T-cell (primary cell): ENCODE results near the gene RFPL1. TPM values are rescaled to one million over a fixed set of nuclear protein-coding genes. Genes with fewer than 3 reads are reported as not detected.
"Not testable (repeated sequence)": the region's sequence is repeated elsewhere in the genome, so short reads cannot be mapped to it uniquely, and the experiment has no call there.

Source experiments
- ATAC-seq, 4 experiments: fragments of 200-7000 bp in 3 of 4; fragments of 150-1000 bp in 1 of 4; cut with Tn5 transposase; replicated peaks in 1 of 4; 1 replicate in 3 of 4; 2 replicates in 1 of 4; pipeline ENCODE4 v1.10.0; 2021; ENCODE audit warnings: moderate library complexity in 3 of 4, mild to moderate bottlenecking in 2 of 4, moderate number of reproducible peaks in 1 of 4
- CTCF ChIA-PET, 2 donors: fragments of 300-600 bp; sonication (Branson Sonifier 250); formaldehyde crosslinking; loops; one replicate each; lab custom pipeline; 2022; ENCODE audit warnings: antibody characterized with exemption in 2 of 2; lab: Charles Lee
- POLR2A ChIA-PET, 2 donors: fragments of 300-600 bp; sonication (Branson Sonifier 250); formaldehyde crosslinking; loops; one replicate each; lab custom pipeline; 2022; ENCODE audit warnings: antibody characterized with exemption in 2 of 2; lab: Charles Lee
- DNase-seq, 35 experiments: peaks; one replicate each; pipeline versions ENCODE4 v3.0.0 to v3.0.0-alpha.2; 2013 to 2023
- H3K27ac ChIP-seq: one replicate; pipeline ENCODE4 v1.5.1; 2013; ENCODE audit warnings: low read length
- H3K27me3 ChIP-seq, 2 experiments: replicated peaks in 1 of 2; 1 replicate in 1 of 2; 2 replicates in 1 of 2; pipeline versions ENCODE4 v1.6.1 to v1.7.0; 2013; ENCODE audit warnings: low read length in 1 of 2, mixed read lengths in 1 of 2; ENCODE audit not compliant: control insufficient read depth in 2 of 2, insufficient read depth in 2 of 2; ENCODE audit errors: extremely low read depth in 1 of 2
- H3K36me3 ChIP-seq, 2 donors: 1 replicate in 1 of 2; 2 replicates in 1 of 2; pipeline versions ENCODE4 v1.6.1 to v1.7.0; 2013; ENCODE audit warnings: low read length in 1 of 2; ENCODE audit not compliant: control insufficient read depth in 2 of 2, insufficient read depth in 1 of 2; ENCODE audit errors: extremely low read depth in 1 of 2
- H3K4me1 ChIP-seq, 2 experiments: 1 replicate in 1 of 2; 2 replicates in 1 of 2; pipeline versions ENCODE4 v1.6.1 to v1.7.0; 2013; ENCODE audit warnings: low read length in 2 of 2, mixed read lengths in 1 of 2; ENCODE audit not compliant: insufficient read depth in 2 of 2, control insufficient read depth in 1 of 2; ENCODE audit errors: extremely low read depth in 1 of 2
- H3K4me3 ChIP-seq, 2 donors: 1 replicate in 1 of 2; 2 replicates in 1 of 2; pipeline versions ENCODE4 v1.5.1 to v1.7.0; 2013; ENCODE audit warnings: mild to moderate bottlenecking in 2 of 2, low read length in 1 of 2, moderate library complexity in 1 of 2; ENCODE audit not compliant: control insufficient read depth in 1 of 2; ENCODE audit errors: extremely low read depth in 1 of 2
- H3K9me3 ChIP-seq: 2 replicates; pipeline ENCODE4 v1.7.0; 2013
- H3K27ac Mint-ChIP-seq, 2 donors: one replicate each; pipeline ENCODE4 v1.8.0; 2020 to 2021; ENCODE audit warnings: mild to moderate bottlenecking in 2 of 2, mixed read lengths in 2 of 2
- H3K27me3 Mint-ChIP-seq, 2 donors: one replicate each; pipeline ENCODE4 v1.8.0; 2021 to 2022; ENCODE audit warnings: mixed read lengths in 2 of 2
- H3K36me3 Mint-ChIP-seq: one replicate; pipeline ENCODE4 v1.8.0; 2021; ENCODE audit warnings: mixed read lengths
- H3K4me1 Mint-ChIP-seq, 3 donors: one replicate each; pipeline ENCODE4 v1.8.0; 2020 to 2022; ENCODE audit warnings: mixed read lengths in 3 of 3, mild to moderate bottlenecking in 1 of 3
- H3K4me3 Mint-ChIP-seq, 3 donors: one replicate each; pipeline ENCODE4 v1.8.0; 2020 to 2022; ENCODE audit warnings: mild to moderate bottlenecking in 3 of 3, mixed read lengths in 3 of 3, moderate library complexity in 3 of 3
- H3K9me3 Mint-ChIP-seq, 3 donors: one replicate each; pipeline ENCODE4 v1.8.0; 2020 to 2022; ENCODE audit warnings: mixed read lengths in 3 of 3
- WGBS: methylation state at CpG from one replicate; pipeline ENCODE4 v1.1.5; 2013; ENCODE audit warnings: missing lambda C conversion rate; ENCODE audit not compliant: insufficient coverage; 5-methylcytosine and 5-hydroxymethylcytosine counted together
- total RNA-seq, 35 experiments: library from RNA in 6 of 35; stranded (reverse) in 6 of 35; fragments of 120-200 nt in 1 of 35; gene quantifications; one replicate each; pipeline versions ENCODE4 v1.2.1 to v1.2.4 and lab custom pipeline; 2013 to 2026

RFPL1 gene
- total RNA-seq, 5 donors from 2014 or later (not counting 1 experiment from before 2014, with no cell fraction given): 0.22 TPM; not detected in 4

- H3K27ac ChIP-seq, H3K27ac Mint-ChIP-seq, H3K36me3 Mint-ChIP-seq, H3K9me3 Mint-ChIP-seq, H3K27me3 Mint-ChIP-seq, H3K9me3 ChIP-seq, H3K36me3 ChIP-seq, CTCF ChIA-PET, POLR2A ChIA-PET, H3K27me3 ChIP-seq, H3K4me3 Mint-ChIP-seq, H3K4me3 ChIP-seq: not testable (repeated sequence)
- ATAC-seq (peak in 3 of 4 experiments; percentile 31 to 44 (median 41)), DNase-seq (peak in 1 of 35 experiments; percentile 12)
- peaks cover 3 to 11% of the 10 kb centered on the region in 2 experiments for H3K4me1 ChIP-seq
- WGBS: no CpG with 5 or more reads among the region's 4 CpGs
- peaks cover 17 to 28% (median 19%) of the 10 kb centered on the region in 3 donors for H3K4me1 Mint-ChIP-seq
These were observed 25.6 kb upstream of the RFPL1 start for GRCh38 chr22:29412772-29413171.

DNA sequence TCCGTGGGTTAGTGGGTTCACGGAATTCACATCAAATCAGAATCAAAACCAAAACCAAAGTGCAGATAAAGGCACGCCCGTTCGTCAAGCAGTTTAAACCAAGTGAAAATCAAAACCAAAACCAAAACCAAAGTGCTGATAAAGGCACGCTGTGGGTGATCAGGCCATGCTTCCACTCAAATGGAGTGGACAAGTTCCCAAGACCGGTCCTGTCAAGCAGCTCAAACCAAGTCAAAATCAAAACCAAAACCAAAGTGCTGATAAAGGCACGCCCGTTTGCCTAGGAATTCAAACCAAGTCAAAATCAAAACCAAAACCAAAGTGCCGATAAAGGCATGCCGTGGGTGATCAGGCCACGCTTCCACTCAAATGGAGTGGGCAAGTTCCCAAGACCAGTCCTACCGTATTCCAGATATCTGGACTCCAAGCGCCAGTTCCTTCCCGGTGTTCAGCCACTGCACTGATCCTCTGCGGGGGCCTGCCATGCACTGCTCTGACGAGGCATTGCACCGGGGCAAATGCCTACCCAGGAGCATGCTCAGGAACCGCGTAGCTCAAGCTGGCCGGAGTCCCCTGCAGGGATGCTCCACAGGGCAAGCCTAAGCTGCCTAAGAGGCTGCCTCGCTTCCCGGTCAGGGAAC lies 23.3 kb upstream of the RFPL1 start:
- H3K27me3 Mint-ChIP-seq, POLR2A ChIA-PET, CTCF ChIA-PET, H3K27me3 ChIP-seq, H3K36me3 Mint-ChIP-seq, H3K9me3 ChIP-seq, H3K9me3 Mint-ChIP-seq, H3K36me3 ChIP-seq: not testable (repeated sequence)
- peak overlapping the region; percentile 87 for H3K27ac ChIP-seq
- ATAC-seq (peak; percentile 80 to 88 (median 84)), DNase-seq (peak; percentile 8 to 78 (median 34))
- H3K4me3 ChIP-seq: peak overlapping the region; percentile 38 to 54
- peak overlapping the region; percentile 96 to 99 for H3K27ac Mint-ChIP-seq
- peak overlapping the region; percentile 78 to 97 (median 92) for H3K4me3 Mint-ChIP-seq
- 14% methylated on average over 17 of the region's 23 CpGs for WGBS
- peaks cover 17 to 27% (median 19%) of the 10 kb centered on the region in 3 donors for H3K4me1 Mint-ChIP-seq
- peaks cover 3 to 11% of the 10 kb centered on the region in 2 experiments for H3K4me1 ChIP-seq

DNA sequence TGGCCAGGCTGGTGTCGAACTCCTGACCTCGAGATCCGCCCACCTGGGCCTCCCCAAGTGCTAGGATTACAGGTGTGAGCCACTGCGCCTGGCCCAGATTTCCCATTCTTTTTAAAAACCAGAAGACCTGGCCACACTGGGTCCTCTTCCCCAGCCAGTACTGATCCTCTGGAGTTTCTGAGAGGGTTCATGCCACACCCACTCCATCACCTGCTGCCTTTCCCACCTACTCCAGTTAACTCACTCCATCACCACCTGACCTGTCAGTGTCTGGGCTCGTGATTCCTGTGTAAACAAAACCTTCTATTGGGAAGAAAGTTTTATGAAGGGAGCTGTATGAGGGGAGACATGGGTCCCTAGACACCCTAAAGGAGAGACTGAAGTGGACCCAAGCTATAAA lies 19.7 kb upstream of the RFPL1 start:
- CTCF ChIA-PET, DNase-seq, H3K27ac Mint-ChIP-seq, H3K9me3 Mint-ChIP-seq, H3K36me3 Mint-ChIP-seq, H3K36me3 ChIP-seq, H3K27me3 ChIP-seq, H3K4me3 Mint-ChIP-seq, H3K27me3 Mint-ChIP-seq, H3K4me3 ChIP-seq, H3K9me3 ChIP-seq, H3K27ac ChIP-seq, ATAC-seq: not testable (repeated sequence)
- H3K4me1 ChIP-seq: peaks cover 3 to 11% of the 10 kb centered on the region in 2 experiments
- H3K4me1 Mint-ChIP-seq: peaks cover 17 to 19% (median 19%) of the 10 kb centered on the region in 3 donors
- POLR2A ChIA-PET: interaction anchor here in 1 of 2 donors (0.6 kb wide), 1 partner anchor 135 kb away, joined by 4 read pairs; the partner anchor contains the start of gene THOC5
- 75% methylated on average over 4 of the region's 5 CpGs for WGBS

GRCh38 chr22:29426476-29426875 lies 11.9 kb upstream of the RFPL1 start:
- no peaks in the 10 kb centered on the region for H3K4me1 Mint-ChIP-seq
- H3K4me3 ChIP-seq: no peak overlapping the region
- H3K27ac Mint-ChIP-seq: no peak overlapping the region

DNA sequence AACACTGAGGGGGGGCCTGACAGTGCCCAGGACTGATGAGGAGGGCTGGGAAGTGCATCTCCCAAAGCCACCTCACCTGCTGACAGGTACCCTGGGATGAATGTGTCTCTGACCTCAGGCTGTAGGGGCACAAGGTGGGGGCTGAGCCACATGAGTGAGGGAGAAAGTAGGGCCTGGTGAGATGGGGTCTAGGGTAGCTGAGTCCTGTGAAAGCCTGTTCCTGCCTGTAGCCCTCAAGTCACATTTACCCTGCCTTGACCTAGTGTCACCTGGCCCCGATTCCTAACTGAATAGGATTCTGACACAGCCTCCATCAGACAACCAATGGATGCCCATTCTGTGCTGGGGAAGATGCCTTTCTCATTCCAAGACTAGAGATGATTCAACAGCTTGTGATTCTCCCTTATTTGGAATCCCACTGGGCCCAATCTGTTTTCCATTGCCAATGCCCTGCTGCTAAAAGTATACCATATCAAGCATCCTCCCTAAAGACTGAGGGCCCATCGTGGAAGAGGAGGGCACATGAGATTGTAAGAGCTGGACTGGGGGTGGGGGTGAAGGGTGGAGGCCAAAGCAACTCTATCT lies 11.1 kb upstream of the RFPL1 start:
- Histone ChIP-seq H3K4me1 (no peaks in the 10 kb centered on the region), H3K9me3 (no peaks in the 10 kb centered on the region), H3K27ac (no peak overlapping the region), H3K36me3 (no peaks in the 10 kb centered on the region), H3K4me3 (no peak overlapping the region), H3K27me3 (peaks cover 0 to 4% of the 10 kb centered on the region in 2 experiments)
- H3K4me1 Mint-ChIP-seq: no peaks in the 10 kb centered on the region
- H3K36me3 Mint-ChIP-seq: no peaks in the 10 kb centered on the region
- H3K27me3 Mint-ChIP-seq: peaks cover 10 to 12% of the 10 kb centered on the region in 2 donors
- no peak overlapping the region for H3K27ac Mint-ChIP-seq
- no peaks in the 10 kb centered on the region for H3K9me3 Mint-ChIP-seq
- no peak overlapping the region for H3K4me3 Mint-ChIP-seq
- WGBS: no CpG with 5 or more reads among the region's 2 CpGs
- DNase-seq: no peak
- ChIA-PET POLR2A (no interaction called here), CTCF (no interaction called here)
- ATAC-seq: no peak

More at GRCh38 chr22:29426476-29426875, 11.9 kb upstream of the RFPL1 start:
- H3K9me3 ChIP-seq: no peaks in the 10 kb centered on the region
- Mint-ChIP-seq H3K27me3 (peaks cover 10% of the 10 kb centered on the region in 2 donors), H3K36me3 (no peaks in the 10 kb centered on the region), H3K9me3 (no peaks in the 10 kb centered on the region), H3K4me3 (no peak overlapping the region)
- WGBS: no CpG with 5 or more reads among the region's 7 CpGs
- ATAC-seq (no peak), DNase-seq (no peak)
- H3K36me3 ChIP-seq: no peaks in the 10 kb centered on the region
- ChIA-PET POLR2A (no interaction called here), CTCF (no interaction called here)
- H3K27ac ChIP-seq: no peak overlapping the region
- no peaks in the 10 kb centered on the region for H3K4me1 ChIP-seq
- peaks cover 0 to 5% of the 10 kb centered on the region in 2 experiments for H3K27me3 ChIP-seq

GRCh38 chr22:29431986-29432385 lies 6.4 kb upstream of the RFPL1 start:
- ATAC-seq (no peak), DNase-seq (no peak)
- Mint-ChIP-seq H3K4me3 (no peak overlapping the region), H3K4me1 (no peaks in the 10 kb centered on the region), H3K27me3 (peaks cover 11 to 27% of the 10 kb centered on the region in 2 donors), H3K36me3 (no peaks in the 10 kb centered on the region), H3K9me3 (no peaks in the 10 kb centered on the region), H3K27ac (no peak overlapping the region)
- POLR2A ChIA-PET: no interaction called here
- CTCF ChIA-PET: no interaction called here
- 95% methylated on average over 5 of the region's 5 CpGs for WGBS
- Histone ChIP-seq H3K27ac (no peak overlapping the region), H3K27me3 (peaks cover 0 to 7% of the 10 kb centered on the region in 2 experiments), H3K9me3 (no peaks in the 10 kb centered on the region), H3K36me3 (no peaks in the 10 kb centered on the region), H3K4me3 (no peak overlapping the region), H3K4me1 (no peaks in the 10 kb centered on the region)
